Hepatocyte (in vitro differentiated cells): ENCODE data around the gene GDPD4. TPM values are rescaled to one million over a fixed set of nuclear protein-coding genes. Genes with fewer than 3 reads are reported as not detected.

ENCODE experiments used
- DNase-seq: peaks from one replicate; pipeline ENCODE4 v3.0.0-alpha.2; 2016; ENCODE audit warnings: low spot score
- H2AFZ ChIP-seq: fragments of 200-600 bp; sonication (generic); 2 replicates; pipeline ENCODE4 v1.6.0; 2016; ENCODE audit warnings: antibody characterized with exemption, mild to moderate bottlenecking
- H3K27ac ChIP-seq: fragments of 200-600 bp; sonication (generic); 2 replicates; pipeline ENCODE4 v1.5.1; 2016; ENCODE audit warnings: mild to moderate bottlenecking
- H3K27me3 ChIP-seq: fragments of 200-600 bp; sonication (generic); 2 replicates; pipeline ENCODE4 v1.6.1; 2016
- H3K36me3 ChIP-seq: fragments of 200-600 bp; sonication (generic); replicated peaks from 2 replicates; pipeline ENCODE4 v1.5.1; 2016; ENCODE audit warnings: low read depth; ENCODE audit not compliant: insufficient read depth
- H3K4me1 ChIP-seq: fragments of 200-600 bp; sonication (generic); 2 replicates; pipeline ENCODE4 v1.5.1; 2016; ENCODE audit warnings: mild to moderate bottlenecking, moderate library complexity; ENCODE audit not compliant: insufficient read depth
- H3K4me2 ChIP-seq: fragments of 200-600 bp; sonication (generic); 2 replicates; pipeline ENCODE4 v1.6.0; 2016
- H3K4me3 ChIP-seq: fragments of 200-600 bp; sonication (generic); 2 replicates; pipeline ENCODE4 v1.5.1; 2016; ENCODE audit warnings: mild to moderate bottlenecking
- H3K79me2 ChIP-seq: fragments of 200-600 bp; sonication (generic); 2 replicates; pipeline ENCODE4 v1.6.0; 2017; ENCODE audit warnings: mild to moderate bottlenecking
- H3K9me2 ChIP-seq: fragments of 200-600 bp; sonication (generic); replicated peaks from 2 replicates; pipeline ENCODE4 v1.6.0; 2017; ENCODE audit warnings: mild to moderate bottlenecking; ENCODE audit not compliant: insufficient read depth
- H3K9me3 ChIP-seq: fragments of 200-600 bp; sonication (generic); 2 replicates; pipeline ENCODE4 v1.5.1; 2016; ENCODE audit warnings: low read depth, mild to moderate bottlenecking
- H4K20me1 ChIP-seq: fragments of 200-600 bp; sonication (generic); 2 replicates; pipeline ENCODE4 v1.6.0; 2016; ENCODE audit warnings: mild to moderate bottlenecking; ENCODE audit not compliant: insufficient read depth, poor library complexity, severe bottlenecking
- EZH2 ChIP-seq: fragments of 200-600 bp; sonication (generic); IDR thresholded peaks from 2 replicates; pipeline ENCODE4 v1.6.1; 2016; ENCODE audit warnings: antibody characterized with exemption, mild to moderate bottlenecking, borderline replicate concordance
- EZH2phosphoT487 ChIP-seq: fragments of 200-600 bp; sonication (generic); IDR thresholded peaks from one replicate; pipeline ENCODE4 v1.6.1; 2018; ENCODE audit warnings: antibody characterized with exemption, mild to moderate bottlenecking, low read depth, moderate library complexity; ENCODE audit not compliant: unreplicated experiment, severe bottlenecking
- WGBS: methylation state at CpG from one replicate; pipeline ENCODE4 v1.1.6; 2016; ENCODE audit warnings: low lambda C conversion rate; ENCODE audit errors: missing lambda C conversion rate; 5-methylcytosine and 5-hydroxymethylcytosine counted together
- polyA plus RNA-seq: library from polyadenylated mRNA; unstranded; fragments of >200 nt; fragmentation: Nextera tagmentation; extraction: Ambion mirVana; gene quantifications from 2 replicates; pipeline ENCODE4 v1.2.1, GENCODE V29; 2016
- total RNA-seq: library from RNA; depleted of rRNA; stranded (reverse); fragments of >200 nt; gene quantifications from 2 replicates; pipeline ENCODE4 v1.2.3, GENCODE V29; 2014
- TF ChIP-seq, protein P1 (sequence below): fragments of 200-600 bp; sonication (generic); IDR thresholded peaks from 2 replicates; pipeline ENCODE4 v1.5.1; 2016; ENCODE audit warnings: antibody characterized with exemption, mild to moderate bottlenecking; ENCODE audit not compliant: poor library complexity

The GDPD4 gene
- total and polyA plus RNA-seq, 2 experiments from 2014 or later: 0.47 to 1.1 TPM

DNA sequence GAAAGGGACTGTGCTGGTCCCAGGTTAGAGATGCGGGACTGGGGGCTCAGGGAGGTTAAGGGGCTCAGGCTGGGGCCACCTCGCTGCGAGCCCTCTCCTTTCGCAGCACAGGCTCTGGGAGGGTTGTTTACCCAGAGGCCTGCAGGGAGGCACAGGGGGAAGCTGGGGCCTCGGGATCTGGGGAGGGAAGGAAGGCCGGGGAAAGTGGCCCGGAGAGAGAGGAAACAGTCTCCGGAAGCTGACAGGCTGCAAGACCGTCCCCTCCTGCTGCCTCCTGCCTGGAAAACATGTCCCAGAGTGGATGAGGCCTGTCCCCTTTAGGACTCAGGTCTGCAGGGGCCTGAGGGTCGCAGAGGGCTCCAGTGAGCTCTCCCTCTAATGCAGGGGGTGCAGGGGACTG lies 128.0 kb downstream of the GDPD4 start:
- H2AFZ ChIP-seq: no peak overlapping the region
- no peaks in the 10 kb centered on the region for H3K9me2 ChIP-seq
- H3K27ac ChIP-seq: no peak overlapping the region
- 61% methylated on average over 6 of the region's 10 CpGs for WGBS
- H3K9me3 ChIP-seq: no peaks in the 10 kb centered on the region
- no peak overlapping the region for H3K4me3 ChIP-seq
- TF ChIP-seq EZH2phosphoT487 (no peak), EZH2 (no peak)
- TF ChIP-seq, protein P1, sequence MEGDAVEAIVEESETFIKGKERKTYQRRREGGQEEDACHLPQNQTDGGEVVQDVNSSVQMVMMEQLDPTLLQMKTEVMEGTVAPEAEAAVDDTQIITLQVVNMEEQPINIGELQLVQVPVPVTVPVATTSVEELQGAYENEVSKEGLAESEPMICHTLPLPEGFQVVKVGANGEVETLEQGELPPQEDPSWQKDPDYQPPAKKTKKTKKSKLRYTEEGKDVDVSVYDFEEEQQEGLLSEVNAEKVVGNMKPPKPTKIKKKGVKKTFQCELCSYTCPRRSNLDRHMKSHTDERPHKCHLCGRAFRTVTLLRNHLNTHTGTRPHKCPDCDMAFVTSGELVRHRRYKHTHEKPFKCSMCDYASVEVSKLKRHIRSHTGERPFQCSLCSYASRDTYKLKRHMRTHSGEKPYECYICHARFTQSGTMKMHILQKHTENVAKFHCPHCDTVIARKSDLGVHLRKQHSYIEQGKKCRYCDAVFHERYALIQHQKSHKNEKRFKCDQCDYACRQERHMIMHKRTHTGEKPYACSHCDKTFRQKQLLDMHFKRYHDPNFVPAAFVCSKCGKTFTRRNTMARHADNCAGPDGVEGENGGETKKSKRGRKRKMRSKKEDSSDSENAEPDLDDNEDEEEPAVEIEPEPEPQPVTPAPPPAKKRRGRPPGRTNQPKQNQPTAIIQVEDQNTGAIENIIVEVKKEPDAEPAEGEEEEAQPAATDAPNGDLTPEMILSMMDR: no peak
- peaks cover 12% of the 10 kb centered on the region for H3K4me1 ChIP-seq
- peak overlapping the region; percentile 59 for H3K4me2 ChIP-seq
- no peaks in the 10 kb centered on the region for H3K27me3 ChIP-seq
- H3K79me2 ChIP-seq: no peaks in the 10 kb centered on the region
- peak; percentile 47 for DNase-seq
- H3K36me3 ChIP-seq: no peaks in the 10 kb centered on the region
- H4K20me1 ChIP-seq: no peaks in the 10 kb centered on the region

- no peak for TF ChIP-seq EZH2
- TF ChIP-seq, protein P1: no peak
- TF ChIP-seq EZH2phosphoT487: no peak
- DNase-seq: no peak
Observed at GRCh38 chr11:77172666-77172982, 128.9 kb downstream of the GDPD4 start.

GRCh38 chr11:77171885-77172665 lies 129.4 kb downstream of the GDPD4 start:
- Histone ChIP-seq H4K20me1 (no peaks in the 10 kb centered on the region), H3K79me2 (no peaks in the 10 kb centered on the region), H2AFZ (no peak overlapping the region), H3K27me3 (no peaks in the 10 kb centered on the region), H3K4me3 (no peak overlapping the region), H3K9me2 (no peaks in the 10 kb centered on the region), H3K4me2 (no peak overlapping the region), H3K27ac (no peak overlapping the region), H3K4me1 (peaks cover 12% of the 10 kb centered on the region), H3K36me3 (no peaks in the 10 kb centered on the region), H3K9me3 (no peaks in the 10 kb centered on the region)
- TF ChIP-seq, protein P1: no peak
- TF ChIP-seq EZH2: no peak
- TF ChIP-seq EZH2phosphoT487: no peak
- DNase-seq: peak; percentile 54
- WGBS: 50% methylated on average over 17 of the region's 20 CpGs

More at GRCh38 chr11:77172666-77172982, 128.9 kb downstream of the GDPD4 start:
- Histone ChIP-seq H3K9me2 (no peaks in the 10 kb centered on the region), H3K79me2 (no peaks in the 10 kb centered on the region), H3K4me1 (peaks cover 12% of the 10 kb centered on the region), H2AFZ (no peak overlapping the region), H3K4me3 (no peak overlapping the region), H3K4me2 (no peak overlapping the region), H3K27me3 (no peaks in the 10 kb centered on the region), H3K9me3 (no peaks in the 10 kb centered on the region), H4K20me1 (no peaks in the 10 kb centered on the region), H3K36me3 (no peaks in the 10 kb centered on the region), H3K27ac (no peak overlapping the region)
- WGBS: 86% methylated on average over 15 of the region's 16 CpGs
